Keratinocyte (primary cell): Measurements from ENCODE around the gene ITGAD. TPM values are rescaled to one million over a fixed set of nuclear protein-coding genes. Genes with fewer than 3 reads are reported as not detected.

Experiments used
- DNase-seq: peaks from one replicate; pipeline ENCODE4 v3.0.0-alpha.2; 2011; ENCODE audit warnings: low read depth, missing footprints, low spot score
- FAIRE-seq: peaks from 2 replicates; lab custom pipeline; 2011; peaks lifted over from hg19 to GRCh38; lab: Jason Lieb, UNC
- H2AFZ ChIP-seq: 2 replicates; pipeline ENCODE4 v1.6.0; 2012; ENCODE audit warnings: low read length, control low read depth, inconsistent platforms; ENCODE audit not compliant: control insufficient read depth
- H3K27ac ChIP-seq: 2 replicates; pipeline ENCODE4 v1.5.1; 2011; ENCODE audit warnings: low read length; ENCODE audit not compliant: control insufficient read depth, insufficient read depth
- H3K27me3 ChIP-seq: 3 replicates; pipeline ENCODE4 v1.6.0; 2011; ENCODE audit warnings: low read length; ENCODE audit not compliant: control insufficient read depth, insufficient read depth; ENCODE audit errors: extremely low read depth
- H3K36me3 ChIP-seq, 2 experiments: 2 replicates in 1 of 2; 3 replicates in 1 of 2; pipeline ENCODE4 v1.5.1; 2011; ENCODE audit warnings: low read length in 2 of 2, mild to moderate bottlenecking in 1 of 2; ENCODE audit not compliant: control insufficient read depth in 2 of 2, insufficient read depth in 2 of 2; ENCODE audit errors: extremely low read depth in 1 of 2
- H3K4me1 ChIP-seq: 3 replicates; pipeline ENCODE4 v1.5.1; 2011; ENCODE audit warnings: low read length; ENCODE audit not compliant: control insufficient read depth, insufficient read depth; ENCODE audit errors: extremely low read depth
- H3K4me2 ChIP-seq: 3 replicates; pipeline ENCODE4 v1.6.0; 2011; ENCODE audit warnings: low read depth, low read length; ENCODE audit not compliant: control insufficient read depth, insufficient read depth; ENCODE audit errors: extremely low read depth
- H3K4me3 ChIP-seq, 3 experiments: fragments of 200-600 bp in 1 of 3; sonication (generic) in 1 of 3; 2 replicates in 2 of 3; 3 replicates in 1 of 3; pipeline ENCODE4 v1.5.1; 2011 to 2016; ENCODE audit warnings: low read length in 3 of 3, mild to moderate bottlenecking in 3 of 3, control low read depth in 2 of 3, inconsistent platforms in 1 of 3, low read depth in 1 of 3, mixed read lengths in 1 of 3, mixed run types in 1 of 3, moderate library complexity in 1 of 3; ENCODE audit not compliant: control insufficient read depth in 2 of 3, insufficient read depth in 2 of 3; ENCODE audit errors: extremely low read depth in 1 of 3
- H3K79me2 ChIP-seq: 2 replicates; pipeline ENCODE4 v1.6.0; 2012; ENCODE audit warnings: low read length; ENCODE audit not compliant: control insufficient read depth, insufficient read depth
- H3K9ac ChIP-seq: 3 replicates; pipeline ENCODE4 v1.6.0; 2011; ENCODE audit warnings: low read length; ENCODE audit not compliant: control insufficient read depth, insufficient read depth; ENCODE audit errors: extremely low read depth
- H3K9me1 ChIP-seq: 3 replicates; pipeline ENCODE4 v1.6.0; 2011; ENCODE audit warnings: low read length; ENCODE audit not compliant: control insufficient read depth, insufficient read depth; ENCODE audit errors: extremely low read depth
- H3K9me3 ChIP-seq: 2 replicates; pipeline ENCODE4 v1.5.1; 2012; ENCODE audit warnings: low read depth, low read length; ENCODE audit not compliant: control insufficient read depth
- H4K20me1 ChIP-seq: 3 replicates; pipeline ENCODE4 v1.6.0; 2011; ENCODE audit warnings: low read length; ENCODE audit not compliant: control insufficient read depth, insufficient read depth; ENCODE audit errors: extremely low read depth
- EZH2 ChIP-seq: IDR thresholded peaks from one replicate; pipeline ENCODE4 v1.6.1; 2012; ENCODE audit warnings: inconsistent platforms, mild to moderate bottlenecking, low read length, moderate library complexity
- dilution Hi-C: fragments of 300-500 bp; cut with MboI; formaldehyde crosslinking; loops from one replicate; pipeline ENCODE4 v1.7.0; 2020; ENCODE audit warnings: low sequenced_read_pairs; ENCODE audit not compliant: extremely low pct_ligation_motif_present
- polyA plus RNA-seq, 5 experiments: library from polyadenylated mRNA; depleted of rRNA in 3 of 5; stranded (reverse) in 3 of 5; stranded (forward) in 1 of 5; unstranded in 1 of 5; fragments of >200 nt; gene quantifications; 1 replicate in 1 of 5; 2 replicates in 3 of 5; 3 replicates in 1 of 5; pipeline versions ENCODE4 v1.2.1 to v1.2.3, GENCODE V29; 2011 to 2012; ENCODE audit warnings: missing spikeins in 2 of 5, low read depth in 1 of 5, low replicate concordance in 1 of 5
- TF ChIP-seq, protein P1 (sequence below), 3 experiments: IDR thresholded peaks in 1 of 3; conservative IDR thresholded peaks in 1 of 3; optimal IDR thresholded peaks in 1 of 3; 2 replicates in 2 of 3; 3 replicates in 1 of 3; pipeline versions ENCODE3 to v1.5.1; 2011; ENCODE audit warnings: low read length in 3 of 3, mild to moderate bottlenecking in 3 of 3, moderate library complexity in 2 of 3, control low read depth in 1 of 3, inconsistent platforms in 1 of 3; ENCODE audit not compliant: insufficient read depth in 2 of 3; ENCODE audit errors: extremely low read depth in 1 of 3

ITGAD gene
- polyA plus RNA-seq, 1 donor (not counting 4 experiments of a cell fraction or from before 2014, with no cell fraction given) = not detected

- no peak overlapping the region for H3K9ac ChIP-seq
- no peak for DNase-seq
- FAIRE-seq = no peak
- no peak for TF ChIP-seq EZH2
- TF ChIP-seq, protein P1, sequence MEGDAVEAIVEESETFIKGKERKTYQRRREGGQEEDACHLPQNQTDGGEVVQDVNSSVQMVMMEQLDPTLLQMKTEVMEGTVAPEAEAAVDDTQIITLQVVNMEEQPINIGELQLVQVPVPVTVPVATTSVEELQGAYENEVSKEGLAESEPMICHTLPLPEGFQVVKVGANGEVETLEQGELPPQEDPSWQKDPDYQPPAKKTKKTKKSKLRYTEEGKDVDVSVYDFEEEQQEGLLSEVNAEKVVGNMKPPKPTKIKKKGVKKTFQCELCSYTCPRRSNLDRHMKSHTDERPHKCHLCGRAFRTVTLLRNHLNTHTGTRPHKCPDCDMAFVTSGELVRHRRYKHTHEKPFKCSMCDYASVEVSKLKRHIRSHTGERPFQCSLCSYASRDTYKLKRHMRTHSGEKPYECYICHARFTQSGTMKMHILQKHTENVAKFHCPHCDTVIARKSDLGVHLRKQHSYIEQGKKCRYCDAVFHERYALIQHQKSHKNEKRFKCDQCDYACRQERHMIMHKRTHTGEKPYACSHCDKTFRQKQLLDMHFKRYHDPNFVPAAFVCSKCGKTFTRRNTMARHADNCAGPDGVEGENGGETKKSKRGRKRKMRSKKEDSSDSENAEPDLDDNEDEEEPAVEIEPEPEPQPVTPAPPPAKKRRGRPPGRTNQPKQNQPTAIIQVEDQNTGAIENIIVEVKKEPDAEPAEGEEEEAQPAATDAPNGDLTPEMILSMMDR (optimal IDR thresholded peaks at IDR 0.05 in 1 of 3, IDR thresholded peaks at IDR 0.05 in 1 of 3, conservative IDR thresholded peaks at IDR 0.05 in 1 of 3; ENCODE audit: extremely low read depth in 1 of 3, insufficient read depth in 2 of 3, low read length in 3 of 3) = no peak
- no peak overlapping the region for H3K4me2 ChIP-seq
- no peaks in the 10 kb centered on the region for H4K20me1 ChIP-seq
- no peaks in the 10 kb centered on the region for H3K27me3 ChIP-seq
- no peaks in the 10 kb centered on the region for H3K36me3 ChIP-seq
- no peaks in the 10 kb centered on the region for H3K79me2 ChIP-seq
- H3K27ac ChIP-seq = no peak overlapping the region
- no peaks in the 10 kb centered on the region for H3K9me1 ChIP-seq
- dilution Hi-C loops = no loop called here
- H3K4me3 ChIP-seq = no peak overlapping the region
- no peaks in the 10 kb centered on the region for H3K4me1 ChIP-seq
- no peak overlapping the region for H2AFZ ChIP-seq
- no peaks in the 10 kb centered on the region for H3K9me3 ChIP-seq
These were observed 4.0 kb downstream of the ITGAD start for GRCh38 chr16:31397096-31397660.

- FAIRE-seq (no peak), DNase-seq (no peak)
- H3K9me1 ChIP-seq = no peaks in the 10 kb centered on the region
- no peaks in the 10 kb centered on the region for H3K4me1 ChIP-seq
- H3K27me3 ChIP-seq = no peaks in the 10 kb centered on the region
- no peaks in the 10 kb centered on the region for H3K79me2 ChIP-seq
- no peak overlapping the region for H2AFZ ChIP-seq
- H4K20me1 ChIP-seq = no peaks in the 10 kb centered on the region
- TF ChIP-seq, protein P1 (optimal IDR thresholded peaks at IDR 0.05 in 1 of 3, IDR thresholded peaks at IDR 0.05 in 1 of 3, conservative IDR thresholded peaks at IDR 0.05 in 1 of 3; ENCODE audit: extremely low read depth in 1 of 3, insufficient read depth in 2 of 3, low read length in 3 of 3) = no peak
- TF ChIP-seq EZH2 = no peak
- H3K9me3 ChIP-seq = no peaks in the 10 kb centered on the region
- H3K9ac ChIP-seq = no peak overlapping the region
- no peaks in the 10 kb centered on the region for H3K36me3 ChIP-seq
- H3K4me2 ChIP-seq = no peak overlapping the region
- no peak overlapping the region for H3K4me3 ChIP-seq
- H3K27ac ChIP-seq = no peak overlapping the region
- dilution Hi-C loops = no loop called here
These were observed 4.6 kb downstream of the ITGAD start for GRCh38 chr16:31397701-31398100.
